ENCODE data around the gene HPS4. TPM values are rescaled to one million over a fixed set of nuclear protein-coding genes. Genes with fewer than 3 reads are reported as not detected.

Gene HPS4
- total and polyA plus RNA-seq, 2 of the 8 experiments (the other 6 are each of a cell fraction or from before 2014, with no cell fraction given) = 28.0 to 35.2 TPM

- Histone ChIP-seq H3K27me3 (replicated peaks in 1 of 4; ENCODE audit: control insufficient read depth in 3 of 4, extremely low read depth in 1 of 4, insufficient read depth in 3 of 4, low read length in 3 of 4) (no peaks in the 10 kb centered on the region), H3K79me2 (ENCODE audit: control insufficient read depth in 1 of 2, insufficient read depth in 2 of 2, low read length in 2 of 2) (no peaks in the 10 kb centered on the region; a peak in 1 of 4 replicates), H3K18ac (ENCODE audit: extremely low read depth, low read length) (no peak overlapping the region), H2BK15ac (ENCODE audit: low read length) (no peak overlapping the region), H2BK12ac (ENCODE audit: low read depth, low read length) (no peak overlapping the region), H3K4me3 (ENCODE audit: extremely low read depth in 1 of 4, insufficient read depth in 2 of 4, low read depth in 3 of 4, low read length in 4 of 4) (no peak overlapping the region), H3K9me3 (ENCODE audit: insufficient read depth in 2 of 2, low read depth in 1 of 2, low read length in 1 of 2) (no peaks in the 10 kb centered on the region), H3K36me3 (ENCODE audit: control insufficient read depth in 2 of 4, insufficient read depth in 4 of 4, low read length in 3 of 4) (peaks cover 0 to 7% (median 4%) of the 10 kb centered on the region in 4 experiments; a peak in 4 of 8 replicates), H4K20me1 (replicated peaks in 1 of 2; ENCODE audit: control insufficient read depth in 1 of 2, insufficient read depth in 2 of 2, low read length in 2 of 2) (peaks cover 1 to 11% of the 10 kb centered on the region in 2 experiments), H2AFZ (ENCODE audit: low read length) (no peak overlapping the region), H3K4me1 (replicated peaks in 1 of 4; ENCODE audit: control insufficient read depth in 3 of 4, insufficient read depth in 4 of 4, low read length in 3 of 4) (no peaks in the 10 kb centered on the region), H3K4ac (replicated peaks; ENCODE audit: insufficient read length, low read depth, low read length) (no peak overlapping the region), H3K27ac (ENCODE audit: low read depth, low read length) (no peak overlapping the region), H2AK5ac (ENCODE audit: low read depth, low read length) (no peak overlapping the region), H4K5ac (ENCODE audit: insufficient read length, low read depth, low read length) (no peak overlapping the region), H3K14ac (ENCODE audit: insufficient read length) (no peak overlapping the region), H4K91ac (replicated peaks; ENCODE audit: insufficient read length, low read length) (no peak overlapping the region), H3K23ac (ENCODE audit: insufficient read length) (no peak overlapping the region), H2BK20ac (ENCODE audit: low read length) (no peak overlapping the region), H3K23me2 (ENCODE audit: low read depth, low read length) (0 out of 2 replicates have a peak, but pooled peaks cover 2% of the 10 kb centered on the region), H3K79me1 (ENCODE audit: low read depth, low read length) (peaks cover 12% of the 10 kb centered on the region), H3K4me2 (ENCODE audit: insufficient read depth in 1 of 2, low read depth in 2 of 2, low read length in 2 of 2) (no peak overlapping the region), H4K8ac (ENCODE audit: extremely low read depth, insufficient read depth, low read length) (no peak overlapping the region; the same call in 1 of the 2 replicates), H2BK5ac (ENCODE audit: low read depth, low read length) (no peak overlapping the region), H3K56ac (replicated peaks; ENCODE audit: insufficient read length, low read depth, low read length) (no peak overlapping the region), H3K9ac (replicated peaks in 1 of 4; ENCODE audit: extremely low read depth in 1 of 4, low read depth in 3 of 4, low read length in 3 of 4) (no peak overlapping the region), H2BK120ac (replicated peaks; ENCODE audit: low read depth, low read length) (no peak overlapping the region)
- POLR2A ChIA-PET (ENCODE audit: partially characterized antibody) = interaction anchor here (1.0 to 5.1 kb wide), 5 partner anchors 8 to 68 kb away, joined by 3 to 14 read pairs (median 7); partner anchors contain the start of genes ASPHD2, HPS4 and SRRD
- 82% methylated on average over 14 of the region's 14 CpGs; no CpG with 5 or more reads in 1 of the 2 experiments for WGBS, 2 experiments (ENCODE audit: extremely low coverage in 1 of 2, insufficient coverage in 1 of 2, insufficient read length in 1 of 2, insufficient replicate concordance in 2 of 2, low coverage in 1 of 2, low lambda C conversion rate in 2 of 2, missing lambda C conversion rate in 1 of 2)
- DNase-seq (ENCODE audit: low read depth in 1 of 2, low spot score in 2 of 2) (no peak), FAIRE-seq (no peak)
- CTCF ChIA-PET (ENCODE audit: partially characterized antibody) = interaction anchor here (0.6 to 3.9 kb wide), 20 partner anchors 9 to 716 kb away, joined by 3 to 23 read pairs (median 4); partner anchors contain the start of gene ASPHD2
- TF ChIP-seq POLR2A (IDR thresholded peaks at IDR 0.05; ENCODE audit: control extremely low read depth in 1 of 2, low read depth in 2 of 2, low read length in 2 of 2) (no peak), RXRA (IDR thresholded peaks at IDR 0.05; ENCODE audit: insufficient read depth, low read depth, low read length) (no peak), CBX5 (IDR thresholded peaks at IDR 0.05; ENCODE audit: low read depth, low read length) (no peak), CTBP2 (IDR thresholded peaks at IDR 0.05; ENCODE audit: borderline replicate concordance, insufficient read depth, insufficient read length, low read length) (no peak), CTCF (IDR thresholded peaks at IDR 0.05; ENCODE audit: control extremely low read depth in 1 of 3, insufficient read depth in 1 of 3, low read depth in 1 of 3, low read length in 3 of 3) (peak; percentile 40 to 48 (median 41); a peak in 3 of 4 replicates), BCL11A (IDR thresholded peaks at IDR 0.05; ENCODE audit: low read depth in 2 of 2, low read length in 2 of 2) (no peak), KDM5A (IDR thresholded peaks at IDR 0.05; ENCODE audit: low read length) (no peak), RAD21 (IDR thresholded peaks at IDR 0.05 in 1 of 2, conservative IDR thresholded peaks at IDR 0.05 in 1 of 2; ENCODE audit: low read depth in 2 of 2, low read length in 2 of 2) (peak in 1 of 2 experiments; percentile 30; a peak in 2 of 4 replicates)
These were observed 45.7 kb downstream of the HPS4 start for GRCh38 chr22:26437694-26438392.

Measured in H1 (cell line).